NK-92 (cell line): ENCODE results near the gene ZC3H4.
A peak's percentile ranks its signal among the peaks of the same experiment; 100 is the strongest.
"Not testable (repeated sequence)": the region's sequence is repeated elsewhere in the genome, so short reads cannot be mapped to it uniquely, and the experiment has no call there.

Source experiments
- DNase-seq: peaks from one replicate; lab custom pipeline; 2025; ENCODE audit not compliant: unreplicated experiment; lab: John Stamatoyannopoulos, UW

The ZC3H4 gene

DNA sequence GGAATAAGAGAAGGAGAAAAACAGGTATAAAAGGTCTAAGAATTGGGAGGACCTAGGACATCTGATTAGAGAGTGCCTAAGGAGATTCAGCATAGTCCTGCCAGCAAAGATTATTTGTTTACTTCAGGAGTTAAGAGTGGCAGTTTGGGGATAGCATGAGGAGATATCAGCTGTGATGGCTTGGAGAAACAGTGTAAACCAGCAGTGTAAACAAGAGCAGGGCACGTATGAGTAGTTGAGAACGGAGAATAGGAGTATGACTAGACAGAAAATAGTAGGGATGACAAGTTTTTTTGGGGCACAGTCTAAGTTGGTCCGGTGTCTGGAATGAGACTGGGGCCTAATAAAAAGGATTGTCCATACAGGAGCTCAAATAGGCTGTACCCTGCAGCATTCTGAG, 63.0 kb downstream of the ZC3H4 start:
- DNase-seq = not testable (repeated sequence)

DNA sequence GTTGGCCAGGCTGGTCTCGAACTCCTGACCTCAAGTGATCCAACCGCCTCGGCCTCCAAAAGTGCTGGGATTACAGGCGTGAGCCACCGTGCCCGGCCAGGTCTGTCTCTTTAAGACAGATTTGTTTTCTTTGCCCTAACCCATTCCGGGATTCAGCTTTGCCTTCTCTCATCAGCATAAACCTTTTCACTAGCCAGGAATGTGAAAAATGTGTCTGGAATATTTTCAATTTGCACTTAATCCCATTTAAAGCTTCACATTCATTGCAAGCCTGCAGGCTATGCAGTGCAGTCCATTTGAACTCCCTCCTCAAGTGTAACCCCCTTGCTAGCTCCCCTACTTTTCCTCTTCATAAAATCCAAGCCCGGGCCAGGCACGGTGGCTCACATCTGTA, 64.3 kb downstream of the ZC3H4 start:
- DNase-seq = no peak

DNA sequence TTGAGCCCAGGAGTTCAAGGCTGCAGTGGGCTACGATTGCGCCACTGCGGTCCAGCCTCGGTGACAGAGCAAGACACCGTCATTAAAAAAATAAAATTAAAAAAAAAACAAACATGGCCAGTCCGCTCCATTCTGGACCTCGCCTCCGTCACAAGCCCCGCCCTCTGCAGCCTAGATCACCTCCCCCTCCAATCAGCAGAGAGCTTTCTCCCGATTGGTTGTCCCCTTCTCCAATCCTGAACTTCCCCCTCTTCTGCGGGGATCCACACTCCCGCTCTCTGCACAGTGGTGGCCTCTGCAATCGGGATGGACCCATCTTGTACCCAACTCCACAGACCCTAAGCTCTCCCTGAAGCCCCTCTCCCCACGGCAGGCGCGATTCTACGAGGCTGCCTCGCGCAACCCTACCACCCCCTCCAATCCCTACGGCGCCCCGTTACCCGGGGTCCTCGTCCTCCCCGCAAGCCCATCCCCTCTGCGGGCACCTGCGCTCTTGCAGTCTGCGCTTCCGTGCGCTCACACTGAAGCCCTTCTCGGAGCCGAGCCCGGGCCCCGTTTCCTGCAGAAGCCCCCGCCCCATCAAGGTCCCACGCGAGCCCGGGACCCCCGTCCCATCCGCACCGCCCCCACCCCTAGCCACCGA, 65.7 kb downstream of the ZC3H4 start:
- DNase-seq = no peak

DNA sequence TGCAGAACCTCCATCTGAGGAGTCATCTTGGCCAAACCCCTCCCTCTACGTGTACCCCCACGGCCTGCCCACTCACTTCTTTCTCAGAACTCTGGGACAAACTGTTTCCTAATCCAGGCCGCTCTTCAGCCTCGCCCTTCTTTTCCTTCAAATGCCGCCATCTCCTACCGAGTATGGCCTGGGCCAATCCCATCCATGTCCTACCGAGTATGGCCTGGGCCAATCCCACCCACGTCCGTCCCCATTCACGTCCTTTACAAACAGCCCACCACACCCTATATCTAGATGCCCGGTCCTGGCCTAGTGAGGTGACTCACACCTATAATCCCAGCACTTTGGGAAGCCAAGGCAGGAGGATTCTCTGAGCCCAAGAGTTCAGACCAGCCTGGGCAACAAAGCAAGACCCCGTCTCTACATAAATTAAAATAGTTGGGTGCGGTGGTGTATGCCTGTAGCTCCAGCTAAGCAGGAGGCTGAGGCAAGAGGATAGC, 66.3 kb downstream of the ZC3H4 start:
- DNase-seq = no peak

DNA sequence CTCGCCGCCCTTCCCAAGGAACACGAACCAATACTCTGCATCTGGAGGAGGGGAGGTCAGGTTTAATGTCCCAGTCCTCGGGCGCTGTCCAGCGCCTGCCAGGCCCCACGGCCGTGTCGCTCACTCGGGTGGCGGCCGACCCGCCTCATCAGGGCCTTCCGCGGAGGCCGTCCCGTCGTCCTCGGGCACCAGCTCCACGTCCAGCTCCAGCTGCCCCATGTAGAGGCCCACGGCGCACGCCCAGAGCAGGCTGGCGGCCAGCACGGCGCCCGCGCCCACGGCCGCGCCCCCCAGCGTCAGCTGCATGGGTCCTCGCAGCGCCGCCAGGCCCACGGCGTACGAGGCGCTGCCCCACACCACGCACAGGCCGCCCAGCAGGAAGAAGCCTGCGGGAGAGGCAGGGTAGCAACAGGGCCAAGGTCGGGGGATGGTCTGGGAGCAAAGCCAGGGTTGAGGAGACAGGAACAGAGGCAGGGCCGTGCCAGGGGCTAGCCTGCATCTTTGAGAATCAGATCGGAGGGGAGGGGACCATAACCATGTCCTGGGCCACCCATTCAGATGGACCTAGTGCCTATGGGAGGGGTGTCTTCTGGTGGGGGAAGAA, 67.6 kb downstream of the ZC3H4 start:
- DNase-seq = no peak

DNA sequence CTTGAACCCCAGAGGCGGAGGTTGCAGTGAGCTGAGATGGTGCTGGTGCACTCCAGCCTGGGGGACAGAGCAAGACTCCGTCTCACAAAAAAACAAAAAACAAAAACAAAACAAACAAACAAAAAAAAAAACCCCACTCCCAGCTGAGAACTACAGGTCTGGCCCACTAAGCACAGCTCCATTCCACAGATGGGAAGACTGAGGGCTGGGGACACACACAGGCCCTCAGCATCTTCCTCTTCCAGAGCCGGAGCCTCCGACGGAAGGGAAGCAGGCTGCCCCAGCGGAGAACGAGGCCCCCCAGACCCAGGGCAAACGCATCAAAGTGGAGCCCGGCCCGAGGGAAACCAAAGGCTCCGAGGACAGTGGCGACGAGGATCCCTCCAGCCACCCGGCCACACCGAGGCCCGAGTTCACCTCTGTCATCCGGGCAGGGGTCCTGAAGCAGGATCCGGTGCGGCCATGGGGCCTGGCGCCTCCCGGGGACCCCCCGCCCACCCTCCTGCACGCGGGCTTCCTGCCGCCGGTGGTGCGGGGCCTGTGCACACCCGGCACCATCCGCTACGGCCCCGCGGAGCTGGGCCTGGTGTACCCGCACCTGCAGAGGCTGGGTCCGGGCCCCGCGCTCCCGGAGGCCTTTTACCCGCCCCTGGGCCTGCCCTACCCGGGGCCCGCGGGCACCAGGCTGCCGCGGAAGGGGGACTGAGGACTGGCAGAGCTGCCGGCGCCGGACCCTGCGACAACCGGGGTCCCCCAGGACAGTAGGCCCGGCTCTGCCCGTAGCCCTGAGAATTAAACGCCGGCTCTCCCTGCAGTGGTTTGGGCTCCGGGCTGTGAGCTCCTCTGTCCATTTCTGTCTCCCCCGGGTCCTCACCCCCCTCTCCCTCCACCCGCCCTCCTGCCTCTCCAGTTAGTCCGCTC, 68.4 kb downstream of the ZC3H4 start:
- no peak for DNase-seq

DNA sequence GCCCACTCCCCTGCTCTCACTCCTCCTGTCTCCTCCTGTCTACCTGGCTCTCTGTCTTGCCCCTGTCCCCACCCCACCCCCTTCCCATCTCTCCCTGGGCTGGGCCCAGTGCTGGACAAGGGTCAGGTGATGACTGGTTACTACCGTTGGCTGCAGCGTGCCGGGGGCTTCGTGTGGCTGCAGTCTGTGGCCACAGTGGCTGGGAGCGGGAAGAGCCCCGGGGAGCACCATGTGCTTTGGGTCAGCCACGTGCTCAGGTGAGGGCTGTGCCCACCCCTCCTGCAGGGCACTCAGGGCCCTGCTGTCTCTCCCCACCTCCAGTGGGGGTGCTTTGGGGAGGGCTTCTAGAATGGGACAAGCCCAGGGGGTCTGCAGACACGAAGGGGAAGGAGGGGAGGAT, 72.7 kb downstream of the ZC3H4 start:
- DNase-seq = no peak

DNA sequence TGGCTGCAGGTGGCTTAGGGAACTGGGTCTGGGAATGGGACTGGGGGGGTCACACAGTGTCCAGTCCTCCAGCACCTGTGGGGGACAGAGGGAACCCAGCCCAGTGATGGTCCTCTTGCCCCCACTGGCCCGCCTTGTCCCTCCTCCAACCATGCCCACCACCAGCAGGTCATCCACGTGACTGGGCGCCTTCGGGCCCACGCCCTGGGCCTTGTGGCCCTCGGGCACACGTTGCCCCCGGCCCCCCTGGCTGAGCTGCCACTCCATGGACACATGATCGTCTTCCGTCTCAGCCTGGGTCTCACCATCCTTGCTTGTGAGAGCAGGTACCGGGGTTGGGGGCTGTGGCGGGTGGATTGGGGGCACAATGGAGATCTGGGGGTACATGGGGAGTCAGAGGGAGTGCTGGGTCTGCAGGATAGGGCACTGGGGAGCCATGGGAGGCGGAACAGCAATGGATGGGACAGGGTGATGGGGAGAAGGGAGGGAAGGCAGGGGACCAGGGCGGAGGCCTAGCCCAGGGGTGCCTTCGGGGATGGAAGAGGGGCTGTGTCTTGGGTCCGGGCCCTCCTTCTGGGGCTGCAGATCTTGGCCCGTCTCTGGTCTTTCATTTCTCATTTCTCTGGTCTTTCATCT, 74.2 kb downstream of the ZC3H4 start:
- no peak for DNase-seq

DNA sequence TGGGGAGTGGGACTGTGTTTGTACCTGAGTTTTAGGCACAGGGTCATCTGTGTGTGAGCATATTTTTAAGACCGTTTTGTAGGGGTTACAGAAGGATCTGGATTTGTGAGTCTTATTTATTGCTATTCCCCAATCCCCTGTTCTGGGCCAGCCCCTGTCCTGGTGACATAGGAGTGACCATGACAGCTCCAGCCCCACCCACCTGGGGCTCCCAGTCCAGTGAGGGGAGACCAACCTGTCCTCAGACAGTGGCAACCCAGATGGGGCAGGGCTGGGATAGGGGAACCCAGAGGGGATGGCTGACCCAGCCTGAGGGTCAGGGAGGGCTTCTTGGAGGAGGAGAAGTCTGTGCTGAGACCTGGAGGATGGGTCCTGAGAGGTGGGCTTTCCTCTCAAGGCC, 75.8 kb downstream of the ZC3H4 start:
- no peak for DNase-seq

DNA sequence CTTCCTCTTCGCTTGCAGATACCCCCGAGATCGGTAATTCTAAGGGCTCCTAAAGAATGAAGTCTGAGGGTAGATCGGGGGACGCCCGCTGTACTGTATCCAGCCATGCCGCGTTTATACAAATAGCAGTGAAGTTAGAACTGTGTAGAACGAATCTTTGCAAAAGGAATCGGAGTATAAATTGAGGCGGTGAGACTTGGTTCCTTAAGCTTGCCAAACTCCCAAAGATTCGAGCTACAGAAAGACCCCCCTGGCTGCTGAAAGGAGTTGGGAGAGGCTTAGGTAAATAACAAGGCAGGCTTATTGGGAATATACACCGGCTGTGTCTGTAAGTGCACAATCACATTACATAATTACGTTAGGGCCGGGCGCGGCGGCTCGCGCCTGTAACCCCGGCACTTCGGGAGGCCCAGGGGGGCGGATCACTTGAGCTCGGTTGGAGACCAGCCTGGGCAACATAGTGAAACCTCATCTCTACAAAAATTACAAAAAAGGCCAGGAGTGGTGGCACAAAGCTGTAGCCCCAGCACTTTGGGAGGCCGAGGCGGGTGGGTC, 77.4 kb downstream of the ZC3H4 start:
- DNase-seq = no peak

DNA sequence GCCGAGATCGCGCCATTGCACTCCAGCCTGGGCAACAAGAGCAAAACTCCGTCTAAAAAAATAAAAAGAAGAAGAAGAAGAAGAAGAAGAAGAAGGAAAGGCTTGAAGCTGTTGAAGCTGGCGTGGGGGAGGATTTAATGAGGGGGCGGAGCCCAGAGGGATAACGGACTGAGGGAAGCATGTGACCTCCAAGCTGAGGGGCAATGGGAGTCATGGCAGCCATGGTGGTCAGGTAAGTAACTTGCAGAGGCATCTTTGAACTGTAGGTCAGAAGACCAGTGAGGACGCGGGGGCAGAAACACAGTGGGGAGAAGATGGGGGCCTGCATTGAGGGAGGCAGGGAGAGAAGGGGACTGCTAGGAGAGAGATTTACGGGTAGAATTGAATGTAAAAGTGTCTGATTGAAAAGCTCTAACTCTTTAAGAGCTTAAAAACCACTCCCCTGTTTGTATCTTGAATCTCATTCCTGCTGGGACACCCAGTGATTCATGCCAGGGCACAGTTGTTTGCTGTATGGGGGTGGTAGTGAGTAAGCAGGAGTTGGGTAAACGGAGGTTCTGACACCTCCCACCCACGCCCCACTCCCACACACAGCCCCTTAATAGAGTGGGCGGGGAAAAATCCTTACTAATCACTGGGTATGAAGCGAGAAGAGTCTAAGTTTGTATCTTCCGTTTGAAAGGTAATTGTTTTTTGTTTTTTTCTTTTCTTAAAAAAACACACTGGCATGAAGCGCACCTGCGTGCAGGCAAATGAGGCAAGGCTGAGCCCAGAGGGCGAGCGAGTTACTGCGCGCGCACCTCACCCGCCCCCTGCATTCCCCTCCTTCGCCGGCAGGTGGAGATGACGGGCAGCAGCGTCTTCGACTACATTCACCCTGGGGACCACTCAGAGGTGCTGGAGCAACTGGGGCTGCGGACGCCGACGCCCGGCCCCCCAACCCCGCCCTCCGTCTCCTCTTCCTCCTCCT, 78.2 kb downstream of the ZC3H4 start:
- DNase-seq = peak; percentile 70

DNA sequence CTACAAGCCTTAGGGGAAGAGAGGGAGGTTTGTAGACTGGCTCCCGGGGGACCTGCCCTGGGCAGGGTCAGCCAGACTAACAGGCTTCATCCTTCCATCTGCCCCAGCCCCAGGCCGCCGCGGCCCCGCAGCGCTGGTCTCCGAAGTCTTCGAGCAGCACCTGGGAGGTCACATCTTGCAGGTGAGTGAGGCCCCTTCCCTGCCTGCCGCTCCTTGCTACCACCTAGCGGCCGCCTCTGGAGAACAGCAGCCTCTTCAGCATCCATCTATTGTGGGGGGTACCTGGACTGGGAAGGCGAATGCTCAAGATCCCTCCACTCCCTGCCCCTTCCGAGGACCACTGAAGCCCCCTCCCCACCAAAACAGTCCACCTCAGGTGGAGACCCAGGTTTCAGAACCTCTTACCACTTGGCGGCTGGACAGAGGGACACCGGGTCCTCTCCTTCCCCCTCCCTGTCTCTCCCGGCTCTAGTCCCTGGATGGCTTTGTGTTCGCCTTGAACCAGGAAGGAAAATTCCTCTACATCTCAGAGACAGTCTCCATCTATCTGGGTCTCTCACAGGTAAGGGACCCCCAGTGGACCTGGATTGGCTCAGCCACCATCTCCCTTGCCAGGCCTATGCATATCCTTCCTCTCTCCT, 81.3 kb downstream of the ZC3H4 start:
- no peak for DNase-seq

DNA sequence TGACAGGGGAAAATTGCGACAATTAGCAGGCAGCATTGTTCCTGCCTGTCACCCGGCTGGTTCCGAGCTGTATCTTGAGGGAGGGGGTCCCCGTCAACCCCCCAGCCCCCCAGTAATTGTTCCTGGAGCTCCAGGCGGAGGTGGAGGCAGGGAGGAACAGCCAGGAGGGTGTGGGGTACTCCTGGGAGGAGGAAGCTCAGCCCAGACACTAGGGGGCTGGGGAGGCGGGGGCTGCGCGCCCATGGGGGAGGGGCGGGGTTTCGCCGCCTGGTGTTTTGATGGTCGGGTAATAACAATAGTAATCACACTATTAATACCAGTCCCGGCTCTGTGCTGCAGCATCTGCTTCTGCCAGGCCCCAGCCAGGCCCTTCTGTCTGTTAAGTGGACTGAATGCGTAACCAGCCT, 85.4 kb downstream of the ZC3H4 start:
- no peak for DNase-seq

DNA sequence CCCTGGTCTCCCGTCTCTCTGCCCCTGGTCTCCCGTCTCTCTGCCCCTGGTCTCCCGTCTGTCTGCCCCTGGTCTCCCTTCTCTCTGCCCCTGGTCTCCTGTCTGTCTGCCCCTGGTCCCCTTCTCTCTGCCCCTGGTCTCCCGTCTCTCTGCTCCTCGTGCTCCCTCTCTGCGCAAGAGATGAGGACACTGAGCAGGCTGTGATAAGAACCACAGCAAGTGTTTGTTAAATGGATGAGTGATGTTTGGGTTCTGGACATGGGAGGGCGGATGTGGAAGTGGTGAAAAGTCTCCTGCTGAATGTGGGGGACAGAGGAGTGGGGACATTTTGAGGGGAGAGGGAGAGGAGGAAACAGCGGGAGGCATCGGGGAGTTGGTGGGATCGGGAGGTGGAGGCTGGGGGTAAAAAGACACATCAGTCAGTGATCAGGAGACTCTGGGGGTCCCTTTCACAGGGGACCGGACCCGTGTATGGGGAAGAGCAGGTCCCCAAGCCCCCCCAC, 85.9 kb downstream of the ZC3H4 start:
- no peak for DNase-seq

DNA sequence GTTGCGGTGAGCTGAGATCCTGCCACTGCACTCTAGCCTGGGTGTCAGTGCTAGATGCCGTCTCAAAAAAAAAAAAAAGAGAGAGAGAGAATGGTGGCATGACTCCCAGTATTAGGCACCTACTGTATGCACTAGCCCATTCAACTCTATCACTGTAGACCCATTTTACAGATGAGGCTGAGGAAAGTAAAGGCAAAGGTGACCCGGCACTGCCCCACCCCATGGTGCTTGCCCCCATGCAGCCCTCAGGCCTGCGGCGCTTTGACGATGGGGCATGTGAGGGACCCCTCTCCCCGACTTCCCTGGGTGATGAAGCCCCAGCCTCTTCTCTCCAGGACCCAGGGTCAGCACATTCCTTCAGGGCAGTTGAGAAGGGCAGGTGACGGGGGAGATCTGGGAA, 86.7 kb downstream of the ZC3H4 start:
- no peak for DNase-seq

DNA sequence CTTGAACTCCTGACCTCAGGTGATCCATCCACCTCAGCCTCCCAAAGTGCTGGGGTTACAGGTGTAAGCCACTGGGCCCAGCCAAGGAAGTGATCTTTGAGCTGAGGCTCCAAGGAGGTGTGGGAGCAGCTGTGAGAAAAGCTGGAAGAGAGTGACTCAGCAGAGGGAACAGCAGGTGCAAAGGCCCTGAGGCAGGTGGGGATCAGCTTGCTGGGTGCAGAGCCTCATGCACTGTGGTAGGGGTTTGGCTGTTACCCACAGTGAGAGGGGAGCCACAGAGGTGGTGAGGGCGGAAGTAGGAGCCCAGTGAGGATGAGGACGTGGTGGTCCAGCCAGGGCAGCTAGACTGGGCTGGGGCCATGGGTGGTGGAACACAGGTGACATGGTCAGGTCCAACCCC, 87.4 kb downstream of the ZC3H4 start:
- no peak for DNase-seq

DNA sequence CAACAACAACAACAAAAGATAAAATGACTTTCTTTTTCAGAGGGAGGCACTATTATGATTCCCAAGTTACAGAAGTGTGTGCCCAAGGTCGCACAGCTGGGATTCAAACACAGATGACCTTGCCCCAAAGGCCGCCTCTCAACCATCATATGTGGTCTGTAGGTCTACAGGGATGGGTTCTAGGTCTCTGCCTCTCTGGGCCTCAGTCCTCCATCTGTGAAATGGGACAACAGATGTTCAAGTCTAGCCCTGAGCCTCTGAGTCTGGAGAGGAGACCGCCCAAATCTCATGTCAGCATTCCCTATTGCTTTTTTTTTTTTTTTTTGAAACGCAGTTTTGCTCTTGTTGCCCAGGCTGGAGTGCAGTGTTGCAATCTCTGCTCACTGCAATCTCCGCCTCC, 89.1 kb downstream of the ZC3H4 start:
- no peak for DNase-seq

DNA sequence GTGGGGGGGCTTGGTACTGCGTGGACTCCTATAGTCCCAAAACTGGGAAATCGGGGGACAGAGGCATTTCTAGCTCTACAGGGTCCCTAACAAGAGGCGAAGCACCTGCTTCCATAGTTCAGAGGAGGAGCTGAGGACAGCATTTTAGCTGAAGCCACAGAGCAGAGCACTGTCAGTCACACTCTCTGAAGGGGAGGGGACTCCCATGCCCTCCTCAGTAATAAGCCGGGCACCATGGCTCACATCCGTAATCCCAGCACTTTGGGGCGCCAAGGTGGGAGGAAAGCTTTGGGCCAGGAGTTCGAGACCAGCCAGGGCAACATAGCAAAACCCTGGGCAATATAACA, 90.2 kb downstream of the ZC3H4 start:
- no peak for DNase-seq
